ENCODE measurements around the gene URAD.

URAD gene

GRCh38 chr13:27981006-27981708, 7.3 kb downstream of the URAD start:
- no peak for TF ChIP-seq JUND (IDR thresholded peaks at IDR 0.05; ENCODE audit: low read depth)
- in situ Hi-C loops (cut with HindIII; ENCODE audit: low pct_unique_long_range_greater_than_20kb, low sequenced_read_pairs), result no loop called here
- DNase-seq (ENCODE audit: low read depth in 1 of 2, low spot score in 1 of 2), result no peak

GRCh38 chr13:27980280-27980998, 8.1 kb downstream of the URAD start:
- no peak for DNase-seq (ENCODE audit: low read depth in 1 of 2, low spot score in 1 of 2)
- in situ Hi-C loops (cut with HindIII; ENCODE audit: low pct_unique_long_range_greater_than_20kb, low sequenced_read_pairs), result no loop called here
- no peak for TF ChIP-seq JUND (IDR thresholded peaks at IDR 0.05; ENCODE audit: low read depth)

GRCh38 chr13:27979765-27980279, 8.7 kb downstream of the URAD start:
- no peak for TF ChIP-seq JUND (IDR thresholded peaks at IDR 0.05; ENCODE audit: low read depth)
- DNase-seq (ENCODE audit: low read depth in 1 of 2, low spot score in 1 of 2), result no peak
- in situ Hi-C loops (cut with HindIII; ENCODE audit: low pct_unique_long_range_greater_than_20kb, low sequenced_read_pairs), result no loop called here

GRCh38 chr13:27979001-27979643, 9.4 kb downstream of the URAD start:
- TF ChIP-seq JUND (IDR thresholded peaks at IDR 0.05; ENCODE audit: low read depth), result no peak
- in situ Hi-C loops (cut with HindIII; ENCODE audit: low pct_unique_long_range_greater_than_20kb, low sequenced_read_pairs), result no loop called here
- DNase-seq (ENCODE audit: low read depth in 1 of 2, low spot score in 1 of 2), result no peak

- no peak for DNase-seq (ENCODE audit: low read depth in 1 of 2, low spot score in 1 of 2)
- no peak for TF ChIP-seq JUND (IDR thresholded peaks at IDR 0.05; ENCODE audit: low read depth)
- in situ Hi-C loops (cut with HindIII; ENCODE audit: low pct_unique_long_range_greater_than_20kb, low sequenced_read_pairs), result no loop called here
Measured at GRCh38 chr13:27978301-27978968, 10.1 kb downstream of the URAD start.

GRCh38 chr13:27977476-27978300, 10.8 kb downstream of the URAD start:
- no peak for TF ChIP-seq JUND (IDR thresholded peaks at IDR 0.05; ENCODE audit: low read depth)
- no peak for DNase-seq (ENCODE audit: low read depth in 1 of 2, low spot score in 1 of 2)
- in situ Hi-C loops (cut with HindIII; ENCODE audit: low pct_unique_long_range_greater_than_20kb, low sequenced_read_pairs), result no loop called here

GRCh38 chr13:27976362-27977091, 12.0 kb downstream of the URAD start:
- in situ Hi-C loops (cut with HindIII; ENCODE audit: low pct_unique_long_range_greater_than_20kb, low sequenced_read_pairs), result no loop called here
- TF ChIP-seq JUND (IDR thresholded peaks at IDR 0.05; ENCODE audit: low read depth), result no peak
- no peak for DNase-seq (ENCODE audit: low read depth in 1 of 2, low spot score in 1 of 2)

- in situ Hi-C loops (cut with HindIII; ENCODE audit: low pct_unique_long_range_greater_than_20kb, low sequenced_read_pairs), result no loop called here
- no peak for DNase-seq (ENCODE audit: low read depth in 1 of 2, low spot score in 1 of 2)
- no peak for TF ChIP-seq JUND (IDR thresholded peaks at IDR 0.05; ENCODE audit: low read depth)
Measured at GRCh38 chr13:27975564-27976361, 12.7 kb downstream of the URAD start.

- TF ChIP-seq JUND (IDR thresholded peaks at IDR 0.05; ENCODE audit: low read depth), result no peak
- no peak for DNase-seq (ENCODE audit: low read depth in 1 of 2, low spot score in 1 of 2)
- in situ Hi-C loops (cut with HindIII; ENCODE audit: low pct_unique_long_range_greater_than_20kb, low sequenced_read_pairs), result no loop called here
Measured at GRCh38 chr13:27973961-27974662, 14.4 kb downstream of the URAD start.

GRCh38 chr13:27973291-27973690, 15.2 kb downstream of the URAD start:
- TF ChIP-seq JUND (IDR thresholded peaks at IDR 0.05; ENCODE audit: low read depth), result no peak
- DNase-seq (ENCODE audit: low read depth in 1 of 2, low spot score in 1 of 2), result no peak
- in situ Hi-C loops (cut with HindIII; ENCODE audit: low pct_unique_long_range_greater_than_20kb, low sequenced_read_pairs), result no loop called here
